Measurements from ENCODE around the gene KLC4.

DNA sequence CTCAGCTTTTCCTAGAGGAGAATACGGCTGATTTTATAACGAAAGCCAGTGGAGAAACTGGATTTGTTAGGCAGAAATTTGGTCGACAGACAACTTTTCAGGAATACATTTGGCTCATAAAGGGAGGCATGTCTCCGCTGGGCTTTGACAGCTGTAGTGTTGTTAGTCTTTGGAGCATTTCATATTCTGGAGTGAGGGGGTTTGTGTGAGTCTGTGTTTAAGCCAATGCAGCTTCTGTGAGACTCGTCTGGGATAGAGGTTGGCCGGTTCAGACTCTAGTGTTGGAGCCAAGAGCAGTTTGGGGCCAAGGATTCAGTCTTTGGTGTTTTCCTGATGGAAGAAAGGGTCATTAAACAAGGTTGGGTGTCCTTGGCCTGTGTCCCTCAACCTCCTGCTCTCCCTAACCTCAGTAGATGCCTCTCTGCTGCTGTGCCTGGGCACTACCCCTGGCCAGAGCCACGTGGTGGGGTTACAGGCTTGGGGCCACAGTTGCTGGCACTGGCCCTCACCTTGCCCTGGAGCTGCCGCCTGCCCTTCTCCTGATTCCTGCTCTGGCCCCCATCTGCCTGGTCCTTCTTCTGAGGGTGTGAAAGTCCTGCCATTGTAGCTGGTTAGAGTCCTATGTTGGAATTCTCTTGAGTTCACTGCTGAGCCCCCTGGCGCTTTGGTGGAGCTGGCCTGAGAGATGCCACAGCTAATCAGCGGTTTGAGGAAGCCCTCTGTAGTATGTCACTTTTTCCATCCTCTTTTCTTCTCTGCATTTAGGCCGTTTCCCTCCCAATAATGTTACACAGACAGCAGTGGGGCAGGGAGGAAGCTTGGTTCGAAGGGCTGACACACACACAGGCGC lies 23.6 kb downstream of the KLC4 start:
- TF ChIP-seq CTCF (IDR thresholded peaks at IDR 0.05 in 2 of 3, conservative IDR thresholded peaks at IDR 0.05 in 1 of 3; ENCODE audit: insufficient read depth in 2 of 3, low read depth in 1 of 3, low read length in 3 of 3), result no peak
- TF ChIP-seq TCF3 (CRISPR knock-in tag; IDR thresholded peaks at IDR 0.05), result no peak
